HG03460 (cell line): Measurements from ENCODE around the gene DTYMK.

Experiments used
- ATAC-seq: cut with Tn5 transposase; IDR thresholded peaks from one replicate; pipeline ENCODE4 v1.9.1; 2021; ENCODE audit not compliant: unreplicated experiment

Gene DTYMK

DNA sequence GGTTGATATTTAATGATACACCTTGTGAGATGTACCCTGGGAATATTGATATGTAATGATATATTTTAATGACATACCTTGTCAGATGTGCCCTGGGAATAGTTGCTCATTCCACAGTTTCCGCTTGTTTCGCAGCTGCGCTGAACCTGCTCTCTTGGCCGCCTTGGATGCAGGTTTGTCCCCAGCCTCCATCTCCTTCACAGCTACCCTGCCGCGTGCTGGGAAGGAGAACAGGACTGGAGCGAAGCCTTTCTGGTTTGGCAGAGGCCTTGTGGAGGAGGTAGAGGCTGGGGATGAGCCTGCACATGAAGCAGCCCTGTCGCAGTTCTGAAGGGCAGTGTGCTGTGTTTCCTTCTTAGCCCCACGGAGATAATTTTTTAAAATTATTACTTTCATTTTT lies 34.5 kb downstream of the DTYMK start:
- ATAC-seq, result no peak

DNA sequence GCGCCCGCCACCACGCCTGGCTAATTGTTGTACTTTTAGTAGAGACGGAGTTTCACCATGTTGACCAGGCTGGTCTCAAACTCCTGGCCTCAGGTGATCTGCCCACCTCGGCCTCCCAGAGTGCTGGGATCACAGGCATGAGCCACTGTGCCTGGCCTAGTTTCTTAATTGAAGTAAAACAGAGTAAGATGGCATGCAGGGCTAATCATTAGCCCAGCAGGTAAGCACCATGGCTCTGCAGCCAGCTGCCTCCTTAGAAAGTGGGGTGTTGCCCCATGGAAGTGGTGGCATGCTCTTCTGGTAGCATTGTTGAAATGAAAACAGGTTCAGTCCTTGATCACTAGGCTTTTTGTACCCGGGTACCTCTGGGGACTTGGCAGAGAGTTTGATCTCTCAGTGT lies 36.7 kb downstream of the DTYMK start:
- ATAC-seq, result no peak

DNA sequence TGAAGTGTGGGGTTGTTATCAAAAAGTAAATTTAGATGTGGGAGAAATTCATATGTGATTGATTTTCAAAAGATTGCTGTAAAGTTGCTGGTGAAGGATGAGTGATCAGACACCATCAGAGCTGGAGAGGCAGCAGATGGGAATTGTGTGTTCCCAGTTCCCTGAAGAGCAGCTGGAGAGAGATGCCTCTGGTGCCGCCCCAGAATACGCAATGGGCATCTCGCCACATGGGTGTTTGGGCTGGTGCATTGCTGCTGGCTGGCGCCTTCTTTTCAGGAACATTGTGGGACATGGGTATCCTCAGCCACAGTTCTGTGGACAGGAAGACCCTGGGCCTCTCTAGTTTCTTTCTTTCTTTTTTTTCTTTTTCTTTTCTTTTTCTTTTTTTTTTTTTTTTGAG lies 37.2 kb downstream of the DTYMK start:
- no peak for ATAC-seq

DNA sequence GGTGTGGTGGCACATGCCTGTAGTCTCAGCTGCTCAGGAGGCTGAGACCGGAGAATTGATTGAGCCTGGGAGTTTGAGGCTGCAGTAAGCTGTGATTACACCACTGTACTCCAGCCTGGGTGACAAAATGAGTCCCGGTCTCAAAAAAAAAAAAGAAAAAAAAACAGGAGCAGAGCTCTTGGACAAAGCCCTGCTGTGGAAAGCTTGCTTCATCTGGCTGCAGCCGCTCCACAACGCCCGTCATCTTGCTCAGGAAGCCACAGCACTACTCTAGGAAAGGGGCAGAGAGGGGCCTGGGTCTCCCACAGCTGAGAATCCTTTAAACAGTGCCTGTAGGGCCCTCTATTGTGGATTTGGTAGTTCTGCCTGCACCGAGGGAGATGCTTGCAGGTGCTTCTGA lies 38.2 kb downstream of the DTYMK start:
- no peak for ATAC-seq

DNA sequence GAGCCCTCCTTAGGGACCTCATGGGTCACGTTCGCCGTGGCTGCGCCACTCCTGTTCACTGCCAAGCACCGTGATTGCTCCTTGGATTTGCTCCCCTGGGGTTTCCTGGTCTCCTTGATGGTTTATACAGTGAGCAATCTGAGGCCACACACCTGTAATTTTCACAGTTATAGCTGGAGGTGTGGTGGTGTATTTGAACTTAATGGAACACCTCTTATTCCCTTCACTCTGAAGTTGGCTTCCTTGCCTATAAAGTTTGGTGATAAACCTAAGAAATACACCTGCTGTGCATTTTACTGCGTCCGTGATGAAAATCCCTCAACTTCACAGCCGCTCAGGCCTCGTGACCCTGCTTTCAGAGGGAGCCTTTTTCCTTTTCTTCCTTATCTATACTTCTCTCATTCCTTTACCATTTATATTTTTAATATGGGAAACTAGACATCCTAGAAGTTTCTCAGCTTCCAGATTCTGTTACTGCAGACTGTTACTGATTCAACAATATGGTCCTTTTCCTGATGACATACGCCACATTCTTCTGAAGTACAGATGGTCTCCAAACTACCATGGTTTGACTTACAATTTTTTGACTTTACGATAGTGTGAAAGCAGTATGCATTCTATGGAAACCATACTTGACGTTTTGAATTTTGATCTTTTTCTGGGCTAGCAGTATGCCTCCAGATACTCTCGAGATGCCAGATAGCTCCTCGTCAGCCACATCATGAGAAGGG lies 40.5 kb downstream of the DTYMK start:
- no peak for ATAC-seq

DNA sequence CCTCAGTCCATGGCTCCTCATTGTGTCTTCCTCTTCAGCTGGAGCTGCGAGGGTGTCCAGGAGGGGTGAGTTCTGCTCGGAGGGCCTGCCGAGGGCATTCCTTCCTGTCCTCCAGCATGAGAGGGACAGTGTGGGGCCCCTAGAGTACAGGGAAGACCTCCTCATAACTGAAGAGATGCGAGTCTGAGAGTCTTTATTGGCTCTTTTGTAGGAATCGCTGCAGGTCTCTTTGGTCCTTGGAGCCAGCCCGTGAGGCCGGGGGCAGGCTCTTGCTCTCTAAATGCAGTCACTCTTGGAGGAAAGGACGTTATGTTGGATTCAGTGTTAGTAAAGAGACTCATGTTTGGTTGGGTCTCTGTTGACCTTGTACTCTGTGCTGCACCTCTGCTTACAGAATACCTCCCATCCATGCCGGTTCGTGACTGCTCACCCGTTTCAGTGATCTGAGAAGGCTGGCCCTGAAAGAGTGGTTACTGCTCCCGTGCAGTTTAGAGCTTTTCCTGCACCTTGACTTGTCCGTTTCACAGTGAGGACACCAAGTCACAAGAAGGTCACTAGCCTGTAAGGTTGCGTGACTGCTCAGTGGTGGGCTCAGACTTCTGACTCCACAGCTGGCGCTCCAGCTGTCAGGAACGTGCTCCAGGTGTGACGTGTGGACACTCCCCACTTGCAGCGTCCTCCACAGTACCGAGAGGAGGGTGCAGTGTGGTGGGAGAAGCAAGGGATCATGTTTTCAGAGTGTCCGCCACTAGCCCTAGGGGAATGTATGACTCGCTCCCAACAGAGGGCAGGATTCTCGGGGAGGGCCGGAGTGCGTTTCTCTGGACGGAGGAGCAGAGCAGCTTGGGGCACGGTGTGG lies 41.3 kb downstream of the DTYMK start:
- no peak for ATAC-seq

DNA sequence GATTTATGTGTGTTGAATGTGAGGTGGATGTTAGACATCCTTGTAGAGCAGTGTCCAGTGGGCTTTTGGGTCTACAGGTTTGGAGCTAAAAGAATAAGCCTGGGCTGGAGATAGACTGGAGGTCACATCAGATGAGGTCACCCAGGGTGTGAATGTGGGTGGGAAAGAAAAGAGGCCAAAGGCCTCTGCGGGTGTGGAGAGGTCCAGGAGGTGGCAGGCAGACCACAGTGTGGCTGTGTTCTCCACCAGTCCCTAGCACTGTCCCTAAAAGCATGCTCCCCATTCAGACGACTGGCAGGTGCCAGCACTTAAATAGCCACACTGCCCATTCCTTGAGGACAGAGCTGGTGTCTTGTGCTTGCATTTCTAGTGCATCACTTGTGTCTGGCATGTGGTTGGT lies 45.0 kb downstream of the DTYMK start:
- ATAC-seq, result no peak

DNA sequence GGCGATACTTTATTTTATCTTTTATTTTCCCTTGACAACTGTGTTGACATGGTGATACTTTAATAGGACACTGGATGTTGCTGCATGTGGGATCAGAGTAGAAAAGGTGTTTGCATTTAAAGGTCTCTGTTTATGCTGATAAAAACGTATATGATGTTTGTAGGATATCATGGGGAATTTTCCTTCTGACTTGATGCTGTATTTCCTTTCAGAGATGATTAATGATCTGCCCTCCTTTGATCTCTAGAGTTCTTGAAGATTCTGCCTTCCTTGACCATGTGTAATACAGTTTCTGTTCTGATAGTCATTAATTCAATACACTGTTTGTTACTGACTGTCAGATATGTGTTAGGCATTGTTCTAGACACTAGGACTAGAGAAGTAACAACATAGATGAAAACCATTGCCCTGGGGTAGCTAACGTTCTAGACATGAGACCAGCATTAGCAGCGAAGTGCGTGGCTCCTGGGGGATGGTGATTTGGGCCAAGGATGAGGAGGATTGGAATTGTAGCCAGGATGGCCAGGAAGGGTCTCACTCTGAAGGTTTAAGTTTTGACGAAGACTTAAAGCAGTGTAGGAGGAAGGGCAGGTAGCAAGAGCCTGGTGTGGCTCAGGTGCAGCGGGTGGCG lies 46.3 kb downstream of the DTYMK start:
- no peak for ATAC-seq

DNA sequence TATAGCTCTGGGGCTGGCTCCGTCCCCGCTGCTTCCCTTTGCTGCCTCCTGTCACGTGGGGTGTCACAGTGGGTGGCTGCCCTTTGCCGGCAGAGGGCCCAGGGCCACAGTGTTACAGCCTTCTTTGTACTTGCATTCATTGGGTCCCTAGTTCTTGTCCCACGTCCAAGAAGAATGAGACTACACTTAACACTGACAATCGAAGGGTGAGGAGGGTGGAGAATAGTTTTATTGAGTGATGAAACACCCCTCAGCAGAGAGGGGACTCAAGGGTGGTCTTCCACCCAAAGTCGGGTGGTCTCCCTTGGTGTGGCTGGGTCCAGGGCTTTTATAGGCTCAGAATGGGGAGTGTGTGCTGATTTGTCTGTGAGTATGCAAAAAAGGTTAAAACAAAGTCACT lies 47.2 kb downstream of the DTYMK start:
- ATAC-seq, result no peak

DNA sequence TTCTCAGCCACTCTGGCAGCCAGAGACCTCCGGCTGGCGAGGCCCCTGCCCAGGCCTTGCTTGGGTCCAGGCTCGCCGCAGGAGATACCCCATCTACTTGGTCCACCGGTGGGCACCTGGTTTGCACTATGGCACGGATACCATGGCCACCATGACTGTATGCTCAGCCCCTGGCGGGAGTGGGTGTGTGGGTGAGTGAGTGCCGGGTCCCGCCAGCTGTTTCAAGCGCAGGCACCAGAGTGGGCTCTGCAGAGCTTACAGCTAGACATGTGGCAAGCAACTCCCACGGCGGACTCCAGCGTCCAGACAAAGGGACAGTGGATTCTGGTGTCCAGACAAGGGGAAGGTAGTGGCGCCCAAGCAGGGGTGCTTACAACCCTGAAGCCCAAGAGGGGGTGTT lies 47.7 kb downstream of the DTYMK start:
- no peak for ATAC-seq

DNA sequence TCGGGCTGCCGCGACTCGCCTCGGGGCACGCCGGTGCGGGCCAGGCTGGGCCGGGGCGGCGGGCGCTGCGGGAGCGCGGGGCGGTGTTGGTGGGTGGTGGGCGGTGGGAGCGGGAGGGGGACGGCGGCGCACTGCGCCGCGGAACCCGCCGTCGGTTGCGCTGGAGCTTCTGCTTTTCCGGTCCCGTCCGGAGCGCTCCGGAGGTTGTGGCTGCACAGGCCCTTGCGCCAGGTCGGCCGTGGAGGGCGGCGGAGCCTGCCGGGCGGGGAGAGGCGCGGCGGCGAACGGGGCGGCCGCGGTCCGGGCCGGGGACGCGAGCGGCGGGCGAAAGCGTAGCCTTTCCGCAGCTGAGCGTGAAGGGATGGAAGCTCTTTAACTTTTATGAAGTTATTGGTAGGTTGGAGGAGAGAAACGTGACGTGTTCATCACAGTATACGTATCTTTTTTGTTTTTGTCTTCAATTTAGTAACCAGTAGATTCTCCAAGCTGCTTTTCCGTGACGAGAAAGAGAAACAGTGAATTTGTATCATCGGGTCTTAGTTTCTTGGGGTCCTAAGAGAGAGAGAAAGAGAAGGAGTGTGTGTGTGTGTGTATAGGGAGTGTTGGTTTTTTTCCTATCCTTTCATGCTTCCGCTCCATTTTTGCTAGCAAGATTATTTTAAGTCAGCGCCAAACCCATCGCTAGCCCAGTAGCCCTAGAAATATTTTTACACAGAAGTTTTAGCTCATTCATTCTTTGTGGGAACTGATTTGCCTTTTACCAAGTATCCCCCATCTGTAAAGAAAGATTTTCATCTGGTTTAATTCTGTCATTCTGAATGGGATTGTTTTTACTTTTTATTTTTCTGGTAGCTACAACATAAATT lies 48.6 kb downstream of the DTYMK start:
- ATAC-seq, result peak; percentile 27

DNA sequence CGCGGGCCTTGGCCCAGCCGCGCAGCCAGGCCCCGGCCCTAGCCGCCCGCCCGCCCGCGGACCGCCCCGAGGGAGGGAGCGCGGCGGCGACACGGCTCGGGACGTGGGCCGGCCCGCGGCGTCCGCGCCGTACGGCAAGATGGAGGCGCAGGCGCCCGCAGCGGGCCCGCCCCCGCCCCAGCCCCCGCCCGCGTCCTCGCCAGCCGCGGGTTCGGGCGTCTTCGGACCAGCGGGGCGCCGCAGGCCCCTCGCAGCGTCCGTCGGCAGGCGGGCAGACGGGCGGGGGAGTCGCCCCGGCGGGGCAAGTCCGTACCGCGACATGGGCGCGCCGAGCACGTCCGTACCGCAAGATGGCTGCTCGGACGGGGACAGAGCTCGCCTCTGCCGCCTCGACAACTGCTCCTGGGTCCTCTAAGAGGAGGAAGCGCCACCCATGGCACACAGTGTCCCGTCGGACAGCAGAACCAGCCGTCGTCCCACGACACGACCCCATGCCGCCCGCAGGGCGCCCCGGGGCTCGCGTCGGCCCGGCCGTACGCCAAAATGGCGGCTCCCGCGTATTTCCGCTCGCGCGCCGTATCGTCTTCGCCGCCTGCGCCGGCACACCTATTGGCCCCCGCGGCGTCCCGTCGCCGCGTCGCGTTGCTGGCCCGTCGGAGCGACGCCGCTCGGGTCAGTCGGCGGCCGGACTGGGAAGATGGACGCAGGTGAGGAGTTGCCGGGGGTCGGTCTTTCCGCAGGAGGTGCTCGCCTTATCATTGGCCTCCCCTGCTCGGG lies 49.4 kb downstream of the DTYMK start, which contains the start of the genes ATG4B and THAP4:
Gene ATG4B (plus strand): TSS at position 676 of the 777 bp plus-strand sequence. CDS start 22 bp downstream, at position 698.
Gene THAP4 (minus strand): TSS at position 141 of the 777 bp plus-strand sequence. CDS start 141 bp downstream, outside the sequence.
- ATAC-seq, result peak; percentile 66

DNA sequence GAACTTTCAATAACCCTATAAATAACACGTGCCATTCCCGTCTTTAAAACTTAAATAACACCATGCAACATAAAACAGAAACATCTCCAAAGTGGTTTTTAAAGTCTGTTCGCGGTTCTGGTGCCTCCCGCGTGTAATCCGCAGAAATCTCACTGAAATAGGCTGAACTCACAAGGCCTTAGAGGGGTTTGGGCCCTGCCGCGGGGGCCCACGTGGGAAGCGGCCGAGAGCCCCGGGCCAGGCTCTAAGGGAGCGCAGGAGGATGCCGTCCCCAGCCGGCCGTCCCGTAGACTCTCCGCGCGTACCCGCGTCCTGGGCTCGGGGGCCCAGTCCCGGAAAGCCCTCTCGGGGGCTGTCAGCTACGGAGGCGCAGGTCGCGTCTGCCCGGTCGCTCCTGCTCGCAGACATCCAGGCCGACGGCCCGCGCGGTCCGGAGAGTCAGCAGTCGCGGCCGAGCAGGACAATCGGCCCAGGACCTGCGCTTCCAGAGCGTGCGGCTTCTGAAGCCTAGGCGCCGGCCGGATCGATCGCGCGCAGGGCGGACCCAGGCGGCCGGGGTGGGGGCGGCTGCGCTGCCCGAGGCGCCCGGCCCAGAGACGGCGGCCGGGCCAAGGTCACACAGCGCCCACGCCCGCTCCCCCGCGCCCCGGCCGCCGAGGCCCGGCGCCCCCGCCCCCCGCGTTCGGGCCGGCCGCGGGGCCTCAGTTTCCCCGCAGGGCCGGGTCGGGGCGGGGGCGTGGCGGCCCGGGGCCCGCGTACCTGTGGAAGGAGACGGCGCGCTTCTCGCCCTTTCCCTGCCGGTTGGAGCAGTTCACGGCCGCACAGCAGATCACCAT lies 50.2 kb downstream of the DTYMK start:
- peak; percentile 31 for ATAC-seq

DNA sequence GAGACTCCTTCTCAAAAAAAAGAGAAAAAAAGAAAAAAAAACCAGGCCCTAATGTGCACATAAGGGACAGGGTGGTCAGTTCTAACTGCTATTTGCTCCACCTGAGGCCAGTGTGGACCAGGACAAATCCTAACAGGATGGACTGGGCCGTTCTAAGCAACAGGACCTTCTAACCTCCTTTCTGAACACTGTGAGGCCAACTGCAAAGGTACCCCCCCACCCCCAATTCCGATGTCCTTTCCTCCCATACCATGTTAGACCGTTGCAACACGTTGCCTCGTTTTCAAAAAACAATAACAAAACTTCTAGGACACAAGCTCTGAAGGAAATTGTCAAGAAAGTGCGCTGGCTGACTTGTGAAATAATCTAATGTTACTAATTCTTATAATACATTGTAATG lies 50.9 kb downstream of the DTYMK start:
- ATAC-seq, result no peak

DNA sequence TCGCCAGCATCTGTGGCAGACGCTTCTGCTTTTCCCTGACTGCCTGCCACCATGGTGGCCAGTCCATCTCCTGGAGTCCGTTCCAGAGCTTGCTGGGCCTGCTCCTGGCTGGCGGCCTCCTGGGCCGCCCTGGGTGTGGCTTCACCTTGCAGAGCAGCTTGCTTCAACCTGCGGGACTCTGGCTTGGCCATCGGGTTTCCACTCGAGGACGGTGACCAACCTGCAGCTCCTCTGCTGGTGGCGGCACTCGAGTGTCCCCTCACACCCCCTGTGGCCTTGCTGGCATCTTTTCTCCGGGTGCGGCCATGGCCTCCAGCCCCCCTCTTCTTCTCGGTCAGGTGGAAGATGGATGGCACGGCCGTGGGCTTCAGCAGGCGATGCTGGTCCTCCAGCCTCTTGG lies 53.1 kb downstream of the DTYMK start:
- no peak for ATAC-seq

DNA sequence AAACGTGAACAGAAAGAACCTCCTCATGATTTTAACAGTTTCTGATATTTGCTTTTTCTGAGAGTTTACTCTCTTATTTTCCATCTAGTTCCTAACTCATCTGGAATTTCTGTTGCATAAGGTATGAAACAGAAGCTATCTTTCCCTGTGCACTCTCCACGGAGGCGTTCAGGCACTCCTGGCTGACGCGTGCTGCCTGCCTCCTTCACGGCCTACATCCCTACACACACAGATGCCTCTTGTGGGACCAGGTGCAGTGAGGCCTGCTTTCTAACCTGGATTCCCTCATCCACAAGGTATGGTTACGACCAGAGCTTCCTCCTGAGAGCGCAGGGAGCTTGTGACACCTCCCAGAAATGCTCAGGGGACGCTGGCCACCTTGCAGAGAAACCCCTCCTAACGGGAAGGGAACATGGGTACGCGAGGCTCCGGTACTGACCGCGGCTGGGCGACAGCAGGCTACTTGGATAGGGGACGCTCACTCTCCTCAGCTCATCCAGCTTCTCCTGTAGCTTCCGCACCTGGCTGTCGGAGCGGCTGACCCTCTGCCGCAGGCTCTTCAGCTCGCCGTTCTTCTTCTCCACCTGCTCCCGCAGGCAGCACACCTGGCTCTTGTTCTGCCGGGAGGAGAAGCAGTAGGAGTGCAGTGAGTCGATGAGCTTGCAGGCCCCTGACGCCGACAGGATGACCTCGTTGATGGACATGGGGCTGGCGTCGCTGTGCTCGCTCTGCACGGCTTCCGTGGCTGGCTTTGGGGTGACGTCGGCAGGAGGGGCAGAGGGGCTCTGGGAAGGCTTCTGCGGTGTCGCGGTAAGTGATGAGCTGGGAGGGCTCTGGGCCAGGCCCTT lies 53.9 kb downstream of the DTYMK start:
- no peak for ATAC-seq

DNA sequence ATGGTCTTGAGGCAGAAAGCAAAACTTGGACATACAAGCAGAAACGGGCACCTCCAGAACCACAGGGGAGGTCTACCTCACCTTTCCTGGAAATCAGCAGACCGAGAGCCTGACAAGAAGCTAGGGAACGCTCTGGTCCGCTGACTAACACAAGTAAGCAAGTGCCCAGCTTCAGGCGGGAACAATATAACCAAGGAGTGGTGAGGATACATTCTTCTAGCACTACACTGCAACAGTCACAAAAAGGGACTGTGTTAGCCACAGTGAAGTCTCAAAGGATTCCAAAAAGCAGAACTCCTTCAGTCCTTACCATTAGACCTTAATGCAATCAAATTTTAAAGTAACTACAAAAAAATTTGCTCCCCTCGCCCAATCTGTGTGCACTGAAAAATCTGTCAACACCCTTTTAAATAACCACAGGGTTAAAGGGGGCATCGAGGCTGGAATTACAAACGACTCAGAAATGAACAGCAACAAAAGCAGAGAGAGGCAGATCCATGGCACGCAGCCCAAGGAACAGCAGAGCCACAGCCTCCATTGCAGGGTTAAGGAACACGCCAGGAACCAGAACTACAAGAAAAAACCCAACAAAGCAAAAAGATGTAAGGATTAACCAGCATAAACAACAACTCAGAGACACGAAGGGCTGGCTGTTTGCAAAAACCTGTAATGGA lies 56.7 kb downstream of the DTYMK start:
- no peak for ATAC-seq

DNA sequence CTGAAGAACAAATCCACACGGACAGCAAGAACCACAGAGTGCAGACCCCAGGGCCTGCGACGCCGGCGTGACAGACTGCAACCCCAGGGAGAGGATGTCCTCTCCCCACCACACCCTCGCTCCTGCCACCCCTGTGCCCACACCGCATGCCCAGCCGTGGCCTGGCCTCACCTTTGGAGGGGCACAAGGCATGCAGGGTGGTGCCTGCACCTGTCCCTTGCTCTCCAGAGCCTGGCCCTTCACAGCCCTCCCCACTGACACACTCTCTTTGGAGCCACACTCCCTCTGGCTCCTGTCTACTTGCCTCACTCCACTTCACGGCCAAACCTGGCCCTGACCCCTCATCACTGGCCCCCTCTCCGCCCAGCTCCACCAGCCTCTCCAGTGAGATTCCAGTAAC lies 58.9 kb downstream of the DTYMK start:
- no peak for ATAC-seq
